Activated CD4-positive, CD25-positive, alpha-beta regulatory T cell treated with anti-CD3 and anti-CD28 coated beads, Interleukin-2, amount 50 U/mL, for 72 hours (primary cell): ENCODE data around the gene MRTFB.
"Not testable (repeated sequence)": the region's sequence is repeated elsewhere in the genome, so short reads cannot be mapped to it uniquely, and the experiment has no call there.

Source experiments
- DNase-seq: peaks from one replicate; pipeline ENCODE4 v3.0.0; 2021

MRTFB gene, protein sequence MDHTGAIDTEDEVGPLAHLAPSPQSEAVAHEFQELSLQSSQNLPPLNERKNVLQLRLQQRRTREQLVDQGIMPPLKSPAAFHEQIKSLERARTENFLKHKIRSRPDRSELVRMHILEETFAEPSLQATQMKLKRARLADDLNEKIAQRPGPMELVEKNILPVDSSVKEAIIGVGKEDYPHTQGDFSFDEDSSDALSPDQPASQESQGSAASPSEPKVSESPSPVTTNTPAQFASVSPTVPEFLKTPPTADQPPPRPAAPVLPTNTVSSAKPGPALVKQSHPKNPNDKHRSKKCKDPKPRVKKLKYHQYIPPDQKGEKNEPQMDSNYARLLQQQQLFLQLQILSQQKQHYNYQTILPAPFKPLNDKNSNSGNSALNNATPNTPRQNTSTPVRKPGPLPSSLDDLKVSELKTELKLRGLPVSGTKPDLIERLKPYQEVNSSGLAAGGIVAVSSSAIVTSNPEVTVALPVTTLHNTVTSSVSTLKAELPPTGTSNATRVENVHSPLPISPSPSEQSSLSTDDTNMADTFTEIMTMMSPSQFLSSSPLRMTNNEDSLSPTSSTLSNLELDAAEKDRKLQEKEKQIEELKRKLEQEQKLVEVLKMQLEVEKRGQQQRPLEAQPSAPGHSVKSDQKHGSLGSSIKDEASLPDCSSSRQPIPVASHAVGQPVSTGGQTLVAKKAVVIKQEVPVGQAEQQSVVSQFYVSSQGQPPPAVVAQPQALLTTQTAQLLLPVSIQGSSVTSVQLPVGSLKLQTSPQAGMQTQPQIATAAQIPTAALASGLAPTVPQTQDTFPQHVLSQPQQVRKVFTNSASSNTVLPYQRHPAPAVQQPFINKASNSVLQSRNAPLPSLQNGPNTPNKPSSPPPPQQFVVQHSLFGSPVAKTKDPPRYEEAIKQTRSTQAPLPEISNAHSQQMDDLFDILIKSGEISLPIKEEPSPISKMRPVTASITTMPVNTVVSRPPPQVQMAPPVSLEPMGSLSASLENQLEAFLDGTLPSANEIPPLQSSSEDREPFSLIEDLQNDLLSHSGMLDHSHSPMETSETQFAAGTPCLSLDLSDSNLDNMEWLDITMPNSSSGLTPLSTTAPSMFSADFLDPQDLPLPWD

DNA sequence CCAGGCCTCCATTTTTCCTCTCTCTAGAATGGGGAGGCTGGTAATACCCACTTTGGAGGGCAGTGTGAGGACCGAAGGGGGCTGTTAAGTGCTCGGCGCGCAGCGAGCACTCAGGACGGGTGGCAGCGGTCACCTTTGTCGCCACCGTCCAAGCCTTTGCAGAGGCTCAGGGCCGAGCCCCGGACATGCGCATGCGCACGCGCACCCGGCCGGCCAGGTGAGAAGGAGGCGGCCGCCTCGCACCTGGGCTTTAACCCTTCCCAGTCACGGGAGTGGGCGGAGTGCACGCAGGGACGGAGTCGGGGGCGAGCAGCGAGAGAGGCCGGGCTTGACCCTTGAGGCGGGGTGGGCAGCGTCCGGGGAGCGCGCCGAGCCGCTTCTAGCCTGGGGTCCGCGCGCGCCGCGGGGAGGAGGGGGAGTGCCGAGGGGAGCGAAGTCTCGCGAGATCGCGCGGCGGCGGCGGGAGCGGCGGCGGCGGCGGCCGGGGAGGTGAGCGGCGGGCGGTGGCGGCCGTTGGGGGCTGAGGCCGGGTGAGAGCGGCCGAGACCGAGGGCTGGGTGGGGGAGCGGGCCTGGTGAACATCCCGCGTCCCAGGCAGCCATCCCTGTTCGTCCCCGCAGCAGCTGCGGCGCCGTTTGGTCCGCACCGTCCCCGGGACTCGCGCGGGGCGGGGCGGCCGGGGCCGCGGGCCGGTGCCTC is at the start of gene MRTFB:
MRTFB (plus strand) TSS at position 443 of the 699 bp plus-strand sequence. CDS start 69,288 bp downstream, outside the sequence.
- DNase-seq: peak; percentile 92

DNA sequence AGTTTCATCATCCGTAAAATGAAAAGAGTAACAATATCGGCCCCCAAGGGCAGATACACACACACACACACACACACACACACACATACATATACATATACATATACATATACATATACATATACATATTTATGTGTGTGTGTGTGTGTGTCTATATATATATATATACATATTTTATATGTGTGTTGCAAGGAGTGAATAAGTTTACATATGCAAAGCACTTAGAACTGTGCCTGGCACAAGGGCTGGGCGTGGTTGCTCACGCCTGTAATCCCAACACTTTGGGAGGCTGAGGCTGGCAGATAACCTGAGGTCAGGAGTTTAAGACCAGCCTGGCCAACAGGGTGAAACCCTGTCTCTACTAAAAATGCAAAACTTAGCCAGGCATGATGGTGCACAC is 47.6 kb upstream of the MRTFB start:
- DNase-seq: not testable (repeated sequence)

DNA sequence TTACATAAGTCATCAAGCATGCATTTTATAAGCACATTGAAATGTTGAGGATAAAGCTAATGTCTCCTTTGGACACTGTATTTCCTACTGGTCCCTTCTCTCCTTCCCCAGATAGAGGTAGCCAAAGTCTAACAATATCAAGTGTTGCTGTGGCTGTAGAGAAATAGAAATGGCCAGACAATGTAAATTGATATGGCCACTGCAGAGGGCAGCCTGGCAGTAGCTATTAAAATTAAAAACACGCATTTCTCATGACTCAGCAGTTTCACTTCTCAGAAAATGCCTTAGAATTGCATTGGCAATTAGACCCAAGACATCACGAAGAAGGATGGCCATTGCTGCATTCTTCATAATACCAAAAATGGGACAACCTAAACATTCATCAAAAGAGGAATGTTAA is 46.8 kb upstream of the MRTFB start:
- DNase-seq: no peak

DNA sequence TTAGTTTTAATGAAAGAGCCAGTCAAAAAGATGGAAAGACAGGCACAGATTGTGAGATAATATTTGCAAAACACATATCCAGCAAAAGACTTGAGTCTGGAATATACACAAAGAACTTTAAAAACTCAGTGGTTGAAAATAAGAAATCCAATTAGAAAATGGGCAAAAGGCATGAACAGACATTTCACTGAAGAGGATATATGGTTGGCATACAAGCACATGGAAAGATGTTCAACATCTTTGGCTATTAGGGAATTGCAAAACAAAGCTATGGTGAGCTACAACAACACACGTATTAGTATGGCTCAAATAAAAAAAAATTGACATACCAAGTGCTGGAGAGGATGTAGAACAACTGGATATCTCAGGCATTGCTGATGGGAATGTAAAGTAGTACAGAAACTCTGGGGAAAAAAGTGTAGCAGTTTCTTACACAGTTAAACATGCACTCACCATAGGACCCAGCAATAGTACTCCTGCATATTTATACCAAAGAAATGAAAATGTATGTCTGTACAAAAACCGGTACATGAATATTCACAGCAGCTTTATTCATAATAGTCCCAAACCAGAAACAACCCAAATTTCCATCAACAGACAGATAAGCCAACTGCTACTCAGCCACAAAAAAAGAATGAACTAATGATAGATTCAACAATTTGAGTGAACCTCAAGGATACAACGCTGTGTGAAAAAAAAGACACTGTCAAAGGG is 44.4 kb upstream of the MRTFB start:
- no peak for DNase-seq

DNA sequence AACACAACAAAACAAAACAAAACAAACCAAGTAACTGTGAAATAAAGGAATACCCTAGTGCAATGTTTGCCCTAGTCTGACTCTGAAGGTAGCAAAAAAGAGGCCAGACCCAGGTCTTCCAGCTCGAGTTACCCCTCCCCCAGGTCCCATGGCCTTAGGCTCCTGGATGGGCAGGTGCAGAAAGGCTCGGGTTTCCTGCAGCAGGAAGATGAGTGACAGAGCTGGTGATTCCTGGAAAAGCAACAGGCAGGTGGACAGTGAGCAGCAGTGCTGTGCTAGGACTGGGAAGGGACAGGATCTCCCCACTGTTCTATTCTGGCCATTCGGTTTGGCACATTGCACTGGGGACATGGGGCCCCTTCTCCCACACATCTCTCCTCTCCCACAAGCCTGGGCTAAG is 42.9 kb upstream of the MRTFB start:
- DNase-seq: no peak

DNA sequence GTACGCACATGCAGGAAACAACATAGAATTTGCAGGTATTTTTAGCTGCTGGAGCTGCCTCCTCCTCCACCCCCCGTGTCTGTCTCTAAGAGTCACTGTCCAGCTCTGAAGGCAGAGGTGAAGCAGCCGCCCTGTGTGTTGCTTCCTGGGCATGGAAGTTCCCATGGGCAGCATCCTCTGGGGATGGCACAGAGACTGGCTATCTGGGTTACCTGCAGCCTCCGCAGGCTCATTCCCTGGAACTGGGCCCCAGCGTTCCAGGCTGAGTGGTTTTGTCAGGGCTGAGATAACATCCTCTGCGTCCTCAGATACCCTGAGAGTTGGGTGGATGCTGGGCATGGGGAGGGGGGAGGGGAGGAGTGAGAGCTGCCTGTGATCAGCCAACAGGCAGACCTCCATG is 41.5 kb upstream of the MRTFB start:
- no peak for DNase-seq

DNA sequence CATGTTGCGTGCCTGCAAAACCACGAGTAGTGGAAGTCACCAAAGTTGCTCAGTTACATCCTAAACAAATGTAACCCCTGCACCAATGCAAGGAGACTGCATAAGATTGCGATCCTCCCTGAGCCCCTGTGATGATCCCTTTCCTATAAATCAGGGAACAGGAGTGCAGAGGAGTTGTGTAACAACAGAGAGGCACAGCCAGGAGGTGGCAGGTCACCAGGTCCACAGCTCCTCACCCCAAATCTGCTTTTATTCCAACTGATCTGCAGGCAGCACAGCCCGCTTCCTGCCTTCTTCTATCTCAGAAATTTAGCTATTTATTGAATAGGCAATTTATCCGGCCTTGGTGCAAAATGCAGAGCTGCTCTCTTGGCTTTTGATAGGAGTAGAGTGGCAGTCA is 36.0 kb upstream of the MRTFB start:
- DNase-seq: no peak

DNA sequence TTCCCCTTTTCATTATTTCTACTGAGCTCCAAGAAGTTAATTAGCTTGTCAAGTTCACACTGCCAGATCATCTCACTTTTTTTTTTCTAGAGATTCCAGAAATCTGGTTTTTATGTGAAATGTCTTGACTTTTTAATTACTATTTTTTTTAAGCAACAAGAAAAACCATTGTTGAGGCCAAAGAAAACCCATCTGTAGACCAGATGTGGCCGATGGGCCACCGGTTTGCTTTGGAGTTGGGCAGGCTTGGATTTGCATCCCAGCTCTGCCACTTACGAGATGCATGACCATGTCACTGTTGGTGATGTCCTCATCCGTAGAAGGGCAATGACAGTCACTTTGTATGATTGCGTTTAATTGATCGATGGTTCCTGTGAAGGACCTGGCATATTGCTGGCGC is 34.2 kb upstream of the MRTFB start:
- DNase-seq: no peak

DNA sequence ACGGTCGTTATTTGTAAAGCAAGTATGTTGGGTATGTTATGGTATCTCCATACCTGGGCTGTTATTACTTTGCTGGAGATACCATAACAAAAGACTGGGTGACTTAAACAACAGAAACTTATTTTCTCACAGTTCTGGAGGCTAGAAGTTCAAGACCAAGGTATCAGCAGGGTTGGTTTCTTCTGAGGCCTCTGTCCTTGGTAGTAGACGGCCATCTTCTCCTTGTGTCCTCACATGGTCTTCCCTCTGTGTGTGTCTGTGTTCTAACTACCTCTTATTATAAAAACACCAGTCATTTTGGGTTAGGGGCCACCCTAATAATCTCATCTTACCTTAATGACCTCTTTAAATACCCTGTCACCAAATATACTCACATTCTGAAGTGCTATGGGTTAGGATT is 33.2 kb upstream of the MRTFB start:
- no peak for DNase-seq

DNA sequence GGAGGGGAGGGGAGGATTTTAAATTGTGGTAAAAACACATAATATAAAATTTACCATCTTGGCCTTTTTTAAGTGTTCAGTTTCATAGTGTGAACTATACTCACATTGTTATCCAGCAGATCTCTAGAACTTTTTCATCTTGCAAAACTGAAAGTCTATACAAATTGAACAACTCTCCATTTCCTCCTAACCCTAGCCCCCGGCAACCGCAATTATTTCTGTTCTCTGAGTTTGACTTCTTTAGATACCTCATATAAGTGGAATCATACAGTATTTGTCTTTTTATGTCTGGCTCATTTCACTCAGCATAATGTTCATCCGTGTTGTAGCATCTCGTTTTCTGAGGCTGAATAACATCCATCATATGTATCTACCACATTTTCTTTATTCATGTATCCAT is 30.0 kb upstream of the MRTFB start:
- DNase-seq: no peak

DNA sequence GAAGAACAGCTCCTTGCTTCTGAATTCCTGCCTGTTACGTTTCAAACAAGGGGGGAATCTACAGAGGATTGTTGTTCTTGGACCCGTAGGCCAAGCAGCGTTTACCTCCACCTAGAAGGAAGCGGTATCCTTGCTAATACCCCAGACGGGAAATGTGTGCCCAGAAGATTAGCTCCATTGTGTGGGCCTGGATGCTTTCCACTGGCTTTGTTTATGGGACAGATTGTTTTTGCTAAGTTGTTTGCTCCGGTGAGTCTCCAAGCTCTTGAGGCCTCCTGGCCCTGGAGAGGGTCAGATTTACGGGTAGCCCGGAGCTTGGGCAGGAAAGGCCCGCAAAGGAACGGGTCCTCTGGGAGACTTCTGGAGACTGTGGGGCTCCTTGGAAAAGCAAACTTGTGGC is 28.4 kb upstream of the MRTFB start:
- no peak for DNase-seq

DNA sequence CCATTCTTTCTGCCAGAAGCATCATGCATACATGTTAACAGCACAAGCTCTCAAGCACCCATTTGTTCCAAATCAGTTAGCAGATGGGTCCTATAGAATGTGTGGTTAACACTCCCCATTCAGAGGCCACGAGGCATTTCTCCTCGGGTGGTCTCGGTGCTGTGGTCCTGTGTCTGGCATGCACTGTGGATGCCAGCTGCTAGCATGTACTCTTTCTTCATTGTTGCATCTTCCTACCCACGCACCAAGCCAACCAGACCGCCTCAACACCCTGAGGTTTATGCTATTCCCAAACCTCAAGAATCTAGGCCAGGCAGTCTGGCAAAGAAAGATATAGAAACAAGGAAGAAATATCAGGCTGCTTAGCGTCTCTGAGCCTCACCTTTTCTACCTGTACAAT is 27.8 kb upstream of the MRTFB start:
- no peak for DNase-seq

DNA sequence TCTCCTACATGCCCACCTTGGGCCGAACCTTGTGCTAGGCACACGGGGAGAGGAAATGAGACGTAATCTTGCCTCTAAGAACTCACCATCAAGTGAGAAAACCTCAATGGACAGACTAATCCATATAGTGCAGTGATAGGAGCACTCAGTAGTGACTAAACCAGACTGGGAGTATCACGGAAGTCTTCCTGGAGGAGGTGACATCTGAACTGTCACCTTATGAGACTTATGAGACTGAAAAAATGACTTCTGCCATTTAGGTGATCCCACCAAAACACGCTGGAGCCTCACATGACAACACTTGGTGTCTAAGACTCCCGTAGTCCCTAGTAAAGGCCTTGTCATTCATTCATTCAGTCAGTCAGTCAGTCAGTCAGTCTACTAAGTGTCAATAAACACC is 27.3 kb upstream of the MRTFB start:
- DNase-seq: no peak

DNA sequence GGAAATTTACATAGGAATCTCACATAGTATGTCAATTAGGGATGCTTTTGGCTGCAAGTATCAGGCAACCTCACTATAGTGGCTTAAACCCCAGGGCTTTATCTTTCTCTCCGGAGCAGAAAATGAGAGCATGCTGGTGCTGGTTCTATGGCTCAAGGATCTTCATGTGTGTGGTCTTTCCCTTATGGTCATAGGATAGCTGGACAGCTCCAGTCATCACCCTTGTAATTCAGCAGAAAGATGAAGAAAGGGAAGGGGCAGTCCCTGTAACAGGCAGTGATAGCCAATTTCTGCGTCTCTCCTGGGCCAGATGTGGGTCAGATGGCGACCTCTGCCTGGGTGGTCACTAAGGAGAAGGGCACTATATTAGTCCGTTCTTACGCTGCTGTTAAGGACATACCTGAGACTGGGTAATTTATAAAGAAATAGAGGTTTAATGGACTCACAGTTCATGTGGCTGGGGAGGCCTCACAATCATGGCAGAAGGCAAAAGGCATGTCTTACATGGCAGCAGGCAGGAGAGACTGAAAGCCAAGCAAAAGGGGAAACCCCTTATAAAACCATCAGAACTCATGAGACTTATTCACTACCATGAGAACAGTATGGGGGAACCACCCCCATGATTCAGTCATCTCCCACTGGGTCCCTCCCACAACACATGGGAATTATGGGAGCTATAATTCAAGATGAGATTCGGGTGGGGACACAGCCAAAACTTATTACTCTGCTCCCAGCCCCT is 23.8 kb upstream of the MRTFB start:
- DNase-seq: not testable (repeated sequence)

DNA sequence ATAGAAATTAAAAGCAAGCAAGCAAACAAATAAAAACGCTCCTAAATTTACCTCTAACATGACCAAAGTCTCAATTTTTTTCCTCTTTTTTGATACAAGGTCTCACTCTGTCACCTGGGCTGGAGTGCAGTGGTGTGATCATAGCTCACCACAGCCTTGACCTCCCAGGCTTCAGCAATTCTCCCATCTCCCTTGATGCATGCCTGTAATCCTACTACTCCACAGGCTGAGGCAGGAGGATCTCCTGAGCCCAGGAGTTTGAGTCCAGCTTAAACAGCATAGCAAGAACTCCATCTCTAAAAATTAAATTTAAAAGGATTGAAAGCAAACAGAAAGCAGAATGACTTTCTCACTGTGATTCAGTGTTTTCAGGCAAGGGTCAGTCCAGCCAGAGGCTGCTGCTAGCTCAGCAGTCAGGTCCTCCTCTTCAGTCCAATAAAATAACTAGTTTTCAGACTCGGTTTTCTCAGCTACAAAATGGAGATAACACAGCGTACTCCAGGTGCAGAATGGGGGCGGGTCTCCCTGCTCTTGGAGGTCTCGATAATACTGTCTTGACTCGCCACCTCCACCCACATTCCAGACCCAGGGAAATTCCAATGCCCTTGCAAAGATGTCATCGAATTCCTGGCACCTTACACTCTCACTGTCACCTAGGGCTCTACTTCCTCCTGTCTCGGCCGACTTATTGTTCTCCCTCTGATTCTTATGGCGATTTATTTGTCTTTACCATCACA is 20.7 kb upstream of the MRTFB start:
- DNase-seq: no peak

DNA sequence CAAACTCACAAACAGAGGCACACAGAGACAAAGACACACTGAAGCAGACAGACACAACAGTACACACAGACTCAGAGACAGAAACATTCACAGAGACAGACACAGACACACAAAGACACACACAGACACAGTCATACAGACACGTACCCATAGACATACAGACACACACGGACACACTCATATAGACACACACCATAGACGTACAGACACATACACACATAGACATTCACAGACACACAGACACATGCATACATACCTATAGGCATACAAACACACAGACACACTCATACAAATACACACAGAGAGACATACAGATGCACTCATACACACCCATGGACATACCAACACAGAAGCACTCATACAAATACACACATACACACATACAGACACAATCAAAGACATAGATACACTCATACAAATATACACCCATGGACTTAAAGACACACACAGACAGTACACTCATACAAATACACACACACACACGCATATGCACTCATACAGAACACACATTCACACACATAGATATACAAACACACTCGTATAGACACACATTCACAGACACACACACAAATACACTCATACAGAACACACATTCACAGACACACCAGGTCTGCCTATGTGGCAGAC is 19.9 kb upstream of the MRTFB start:
- DNase-seq: no peak

DNA sequence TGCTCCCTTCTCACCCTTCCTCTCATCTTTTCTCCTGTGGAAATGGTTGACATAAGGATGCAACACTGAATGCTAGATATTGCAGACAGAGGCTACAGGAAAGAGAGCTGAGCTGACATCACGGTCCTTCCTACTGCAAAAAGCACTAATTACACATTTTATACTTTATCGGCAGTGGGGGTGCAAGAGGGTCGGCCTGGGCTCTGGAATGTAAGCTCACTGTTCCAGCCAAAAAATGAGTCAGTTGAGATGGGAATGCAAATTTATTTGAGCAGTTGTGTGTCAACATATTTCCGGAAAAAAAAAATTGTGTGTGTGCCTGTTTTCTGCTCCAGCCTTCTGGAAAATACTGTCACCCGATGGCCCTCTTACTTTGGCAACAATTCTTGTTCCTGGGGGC is 14.1 kb upstream of the MRTFB start:
- DNase-seq: no peak

DNA sequence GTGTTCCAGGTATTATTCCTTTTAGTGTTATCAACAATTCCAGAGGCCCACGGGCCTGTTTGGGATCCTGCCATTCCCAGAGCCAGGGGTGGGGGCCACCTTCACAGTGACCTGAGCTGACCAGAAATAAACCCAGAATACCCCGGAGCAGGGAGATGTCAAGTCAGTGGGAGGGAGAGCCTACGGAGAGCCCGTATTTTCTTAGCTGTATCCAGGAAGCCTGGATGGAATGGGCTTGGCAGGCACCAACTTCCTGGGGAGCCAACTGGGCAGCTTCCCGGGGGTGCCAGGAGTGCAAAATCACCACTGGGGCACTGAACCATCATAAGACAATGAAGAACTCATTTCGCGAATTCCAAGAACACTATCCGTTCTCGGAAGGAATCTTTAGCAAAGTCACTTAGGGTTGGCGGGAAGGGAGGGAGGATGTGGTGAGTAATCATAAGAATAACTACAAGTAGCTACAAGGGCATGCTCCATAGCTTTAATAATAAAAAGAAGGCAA is 13.2 kb upstream of the MRTFB start:
- no peak for DNase-seq

DNA sequence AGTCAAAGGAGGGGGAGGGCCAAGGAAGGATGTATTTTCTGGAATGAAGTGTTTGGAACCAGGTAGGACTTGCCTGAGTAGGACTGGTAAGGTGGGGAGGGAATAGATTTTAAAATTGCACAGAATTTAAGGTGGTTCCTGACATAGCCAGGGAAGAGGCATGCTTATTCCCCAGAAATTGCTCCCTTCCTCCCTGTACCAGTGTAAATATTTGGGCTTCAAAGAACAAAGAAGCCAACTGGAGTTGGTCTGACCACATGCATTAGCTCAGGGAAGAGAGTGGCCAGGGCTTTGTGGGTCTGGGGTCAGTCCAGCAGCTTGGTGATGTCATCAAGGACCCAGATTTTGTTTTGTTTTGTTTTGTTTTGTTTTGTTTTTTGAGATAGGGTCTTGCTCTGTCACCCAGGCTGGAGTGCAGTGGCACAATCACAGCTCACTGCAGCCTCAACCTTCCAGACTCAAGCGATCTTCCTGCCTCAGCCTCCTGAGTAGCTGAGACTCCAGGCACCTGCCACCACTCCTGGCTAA is 9.3 kb upstream of the MRTFB start:
- DNase-seq: no peak

DNA sequence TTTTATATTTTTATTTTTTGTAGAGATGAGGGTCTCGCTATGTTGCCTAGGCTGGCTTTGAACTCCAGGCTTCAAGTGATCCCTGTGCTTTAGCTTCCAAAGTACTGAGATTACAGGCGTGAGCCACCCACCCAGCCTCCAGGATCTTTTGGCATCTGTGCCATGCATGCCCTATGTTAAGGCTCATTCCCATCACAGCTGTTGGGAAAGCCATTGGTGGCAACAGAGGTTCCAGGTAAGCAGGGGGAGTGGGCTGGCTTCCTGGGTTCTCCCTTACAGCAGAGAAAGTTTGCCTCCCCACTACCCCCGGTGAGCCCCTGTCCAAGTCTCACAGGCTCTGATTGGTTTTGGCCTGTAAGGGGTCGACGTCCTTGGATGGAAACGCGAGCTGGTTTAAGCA is 8.9 kb upstream of the MRTFB start:
- no peak for DNase-seq
